ENCODE results near the gene AOAH. TPM values are rescaled to one million over a fixed set of nuclear protein-coding genes. Genes with fewer than 3 reads are reported as not detected.
"Not testable (repeated sequence)": the region's sequence is repeated elsewhere in the genome, so short reads cannot be mapped to it uniquely, and the experiment has no call there.

AOAH gene
- total RNA-seq, 1 experiment from 2014 or later, result 4.8 TPM

- no peak for DNase-seq (ENCODE audit: low read depth)
- in situ Hi-C loops (cut with HindIII; ENCODE audit: low pct_unique_long_range_greater_than_20kb, low sequenced_read_pairs), result no loop called here
Observed at GRCh38 chr7:36711256-36711655, 13.0 kb downstream of the AOAH start.

GRCh38 chr7:36710186-36710791 lies 14.0 kb downstream of the AOAH start:
- DNase-seq (ENCODE audit: low read depth), result no peak
- in situ Hi-C loops (cut with HindIII; ENCODE audit: low pct_unique_long_range_greater_than_20kb, low sequenced_read_pairs), result no loop called here

DNA sequence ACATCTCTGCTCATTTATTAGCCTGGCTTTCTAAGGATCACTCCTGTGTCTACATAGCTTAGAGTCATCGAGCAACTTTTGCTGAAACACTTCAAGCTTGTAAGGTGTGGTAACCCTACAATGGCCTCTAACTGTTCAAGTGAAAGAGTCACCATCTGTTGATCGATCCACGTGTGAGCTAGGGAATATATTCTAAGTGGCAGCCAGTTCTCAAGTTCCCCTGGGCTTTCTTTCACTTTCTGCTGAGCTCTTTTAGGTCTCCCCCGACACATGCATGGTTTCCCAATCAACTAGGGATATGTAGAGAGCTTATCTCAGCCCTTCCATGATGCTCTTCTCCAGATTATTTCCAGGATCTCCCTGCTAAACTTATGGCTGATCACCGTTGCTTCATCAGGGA lies 15.5 kb downstream of the AOAH start:
- no peak for DNase-seq (ENCODE audit: low read depth)
- in situ Hi-C loops (cut with HindIII; ENCODE audit: low pct_unique_long_range_greater_than_20kb, low sequenced_read_pairs), result no loop called here

DNA sequence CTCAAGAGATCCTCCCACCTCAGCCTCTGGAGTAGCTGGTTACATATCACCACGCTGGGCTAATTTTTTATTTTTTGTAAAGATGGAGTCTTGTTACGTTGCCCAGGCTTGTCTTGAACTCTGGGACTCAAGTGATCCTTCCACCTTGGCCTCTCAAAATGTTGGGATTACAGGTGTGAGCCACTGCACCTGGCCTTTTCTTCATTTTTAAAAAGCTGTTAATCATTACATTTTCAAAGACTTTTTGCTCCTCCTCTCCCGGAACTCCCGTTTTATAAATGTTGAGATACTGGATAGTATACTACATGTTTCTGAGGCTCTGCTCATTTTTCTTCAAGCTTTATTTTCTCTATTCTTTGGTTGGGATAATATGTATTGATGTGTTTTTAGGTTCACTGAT lies 16.4 kb downstream of the AOAH start:
- in situ Hi-C loops (cut with HindIII; ENCODE audit: low pct_unique_long_range_greater_than_20kb, low sequenced_read_pairs), result no loop called here
- DNase-seq (ENCODE audit: low read depth), result no peak

DNA sequence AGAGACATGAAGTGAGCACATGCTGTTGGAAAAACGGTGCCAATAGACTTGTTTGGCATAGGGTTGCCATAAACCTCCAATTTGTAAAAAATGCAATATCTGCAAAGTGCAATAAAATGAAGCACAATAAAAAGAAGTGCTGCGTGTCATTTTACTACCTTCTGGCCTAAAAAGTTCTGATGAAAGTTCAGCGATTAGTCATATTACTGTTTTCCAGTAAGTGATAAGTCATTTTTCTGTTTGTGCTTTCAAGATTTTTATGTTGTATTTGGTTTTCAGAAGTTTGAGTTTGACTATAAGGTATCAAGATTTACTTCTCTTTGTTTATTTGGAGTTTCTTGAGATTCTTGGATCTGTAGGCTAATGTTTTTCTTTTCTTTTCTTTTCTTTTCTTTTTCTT lies 16.8 kb downstream of the AOAH start:
- in situ Hi-C loops (cut with HindIII; ENCODE audit: low pct_unique_long_range_greater_than_20kb, low sequenced_read_pairs), result no loop called here
- no peak for DNase-seq (ENCODE audit: low read depth)

- in situ Hi-C loops (cut with HindIII; ENCODE audit: low pct_unique_long_range_greater_than_20kb, low sequenced_read_pairs); DNase-seq (ENCODE audit: low read depth): not testable (repeated sequence)
Observed at GRCh38 chr7:36703860-36704259, 20.4 kb downstream of the AOAH start.

DNA sequence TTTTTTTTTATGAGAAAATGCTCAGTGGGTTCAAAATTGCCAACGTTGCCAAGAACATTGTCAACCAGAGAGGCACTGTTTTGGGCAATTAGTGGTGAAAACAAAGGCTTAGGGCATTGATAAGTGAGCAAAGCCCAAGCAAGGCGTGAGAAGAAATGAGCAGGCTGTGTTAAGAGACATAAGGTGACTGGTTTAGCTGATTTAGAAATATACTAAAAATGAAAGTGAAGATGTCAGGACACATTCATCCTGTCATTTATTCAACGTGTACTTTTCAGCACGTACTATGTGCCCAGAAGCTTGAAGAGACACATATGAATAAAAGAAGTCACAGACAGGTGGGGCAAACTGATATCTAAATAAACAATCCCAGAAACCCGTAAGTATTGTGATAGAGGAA lies 31.8 kb downstream of the AOAH start:
- no peak for DNase-seq (ENCODE audit: low read depth)
- in situ Hi-C loops (cut with HindIII; ENCODE audit: low pct_unique_long_range_greater_than_20kb, low sequenced_read_pairs), result no loop called here

GRCh38 chr7:36691983-36692382 lies 32.3 kb downstream of the AOAH start:
- DNase-seq (ENCODE audit: low read depth), result no peak
- in situ Hi-C loops (cut with HindIII; ENCODE audit: low pct_unique_long_range_greater_than_20kb, low sequenced_read_pairs), result no loop called here

DNA sequence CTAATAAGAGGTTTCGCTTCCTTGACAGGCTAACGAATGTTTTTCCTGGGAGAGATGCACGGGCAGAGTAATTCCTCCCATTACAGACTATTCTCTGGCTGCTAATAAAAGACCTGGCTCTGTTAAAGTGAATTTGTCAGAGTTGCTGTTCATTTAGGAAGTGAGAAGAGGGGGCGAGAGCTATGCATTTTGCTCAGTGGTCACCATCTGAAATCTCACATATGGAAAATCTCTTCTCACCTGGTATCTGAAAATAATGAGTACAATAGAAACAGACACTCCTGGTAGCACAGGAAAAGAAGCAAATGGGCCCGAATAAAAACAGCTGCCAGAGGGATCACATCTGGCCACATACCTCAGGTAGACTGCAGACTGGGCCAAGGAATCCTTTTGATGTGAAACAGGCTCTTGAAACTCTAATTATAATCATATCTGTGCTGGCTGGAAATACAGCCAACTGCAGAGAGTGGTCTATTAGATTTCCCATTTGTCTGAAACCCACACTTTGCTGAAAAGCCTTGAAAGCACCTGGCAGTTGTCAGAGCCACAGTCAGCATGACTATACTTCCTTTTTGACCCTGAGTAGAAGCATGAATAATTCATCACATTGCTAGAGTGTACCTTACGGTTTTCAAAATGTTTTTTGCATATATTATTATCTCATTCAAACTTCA lies 33.6 kb downstream of the AOAH start:
- in situ Hi-C loops (cut with HindIII; ENCODE audit: low pct_unique_long_range_greater_than_20kb, low sequenced_read_pairs), result no loop called here
- no peak for DNase-seq (ENCODE audit: low read depth)

DNA sequence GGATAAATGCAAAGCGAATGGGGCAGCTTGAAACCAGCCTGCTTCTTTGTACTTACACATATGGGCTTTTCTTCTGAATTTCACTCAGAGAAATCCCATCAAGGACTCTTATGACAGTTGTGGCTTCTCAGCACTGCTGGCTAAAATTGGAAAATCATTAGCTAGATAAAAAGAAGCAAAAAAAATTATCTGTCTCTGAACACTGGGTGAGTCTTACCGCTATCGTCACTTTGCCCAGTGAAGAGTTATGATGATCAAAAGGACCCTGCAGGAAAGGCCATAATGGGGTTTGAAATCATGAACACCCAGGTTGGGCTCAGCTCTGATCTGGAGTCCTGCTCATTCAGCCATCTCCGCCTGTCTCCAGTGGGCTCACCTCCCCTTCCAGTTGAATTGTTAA lies 34.3 kb downstream of the AOAH start:
- DNase-seq (ENCODE audit: low read depth), result no peak
- in situ Hi-C loops (cut with HindIII; ENCODE audit: low pct_unique_long_range_greater_than_20kb, low sequenced_read_pairs), result no loop called here

GRCh38 chr7:36686499-36686898 lies 37.8 kb downstream of the AOAH start:
- DNase-seq (ENCODE audit: low read depth), result peak; percentile 25
- in situ Hi-C loops (cut with HindIII; ENCODE audit: low pct_unique_long_range_greater_than_20kb, low sequenced_read_pairs), result no loop called here

GRCh38 chr7:36684954-36685353 lies 39.3 kb downstream of the AOAH start:
- no peak for DNase-seq (ENCODE audit: low read depth)
- in situ Hi-C loops (cut with HindIII; ENCODE audit: low pct_unique_long_range_greater_than_20kb, low sequenced_read_pairs), result no loop called here

DNA sequence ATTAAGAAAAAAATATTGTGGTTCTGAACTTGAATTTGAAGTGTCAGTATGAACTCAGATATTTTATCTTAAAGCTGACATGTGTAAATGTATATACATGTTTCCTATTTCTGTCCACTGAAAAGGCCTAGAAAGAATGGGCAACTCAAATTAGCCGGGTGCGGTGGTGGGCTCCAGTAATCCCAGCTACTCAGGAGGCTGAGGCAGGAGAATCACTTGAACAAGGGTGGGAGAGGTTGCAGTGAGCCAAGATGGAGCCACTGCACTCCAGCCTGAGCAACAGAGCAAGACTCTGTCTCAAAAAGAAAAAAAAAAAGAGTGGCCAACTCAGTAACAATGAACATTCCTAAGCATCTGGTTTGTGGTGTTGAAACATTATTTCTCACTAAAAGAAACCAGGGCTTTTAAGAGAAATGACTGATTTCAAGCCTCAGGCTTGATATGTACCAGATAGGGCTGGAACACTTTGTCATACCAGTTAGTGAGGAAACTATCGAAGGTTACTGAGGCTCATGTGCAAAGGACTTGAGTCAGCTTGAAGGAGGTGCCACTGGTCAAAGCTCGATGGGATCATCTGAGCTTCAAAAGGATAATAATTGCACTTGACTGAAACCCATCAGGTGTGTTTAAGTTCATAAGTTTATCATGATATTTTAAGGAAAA lies 40.5 kb downstream of the AOAH start:
- no peak for DNase-seq (ENCODE audit: low read depth)
- in situ Hi-C loops (cut with HindIII; ENCODE audit: low pct_unique_long_range_greater_than_20kb, low sequenced_read_pairs), result no loop called here

GRCh38 chr7:36683111-36683510 lies 41.2 kb downstream of the AOAH start:
- in situ Hi-C loops (cut with HindIII; ENCODE audit: low pct_unique_long_range_greater_than_20kb, low sequenced_read_pairs), result no loop called here
- DNase-seq (ENCODE audit: low read depth), result no peak

- no peak for DNase-seq (ENCODE audit: low read depth)
- in situ Hi-C loops (cut with HindIII; ENCODE audit: low pct_unique_long_range_greater_than_20kb, low sequenced_read_pairs), result no loop called here
Observed at GRCh38 chr7:36682102-36682501, 42.2 kb downstream of the AOAH start.

DNA sequence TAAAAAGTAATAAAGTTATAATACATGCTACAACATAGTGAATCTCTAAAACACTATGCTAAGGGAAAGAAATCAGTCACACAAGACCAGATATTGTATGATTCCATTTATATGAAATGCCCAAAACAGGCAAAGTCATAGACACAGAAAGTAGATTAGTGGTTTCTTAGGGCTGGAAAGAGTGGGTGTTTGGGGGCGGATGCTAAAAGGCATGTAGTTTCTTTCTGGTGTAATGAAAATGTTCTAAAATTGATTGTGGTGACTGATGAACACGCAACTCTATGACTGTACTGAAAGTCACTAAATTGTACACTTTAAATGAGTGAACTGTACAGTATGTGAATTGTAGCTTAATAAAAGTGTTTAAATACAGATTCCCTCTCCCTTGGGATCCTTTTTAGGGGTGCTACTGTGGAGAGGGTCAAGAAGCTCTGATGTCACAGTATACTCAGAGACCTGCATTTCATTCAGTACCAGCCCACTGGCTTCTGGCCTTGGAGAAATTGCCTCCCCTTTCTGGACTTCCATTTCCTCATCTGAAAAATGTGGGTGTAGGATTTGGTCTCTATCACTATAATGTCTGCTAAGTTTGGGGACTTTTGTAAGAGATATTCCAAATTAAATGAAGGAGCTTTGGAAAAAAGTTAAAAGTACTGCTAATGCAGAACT lies 46.4 kb downstream of the AOAH start:
- no peak for DNase-seq (ENCODE audit: low read depth)
- in situ Hi-C loops (cut with HindIII; ENCODE audit: low pct_unique_long_range_greater_than_20kb, low sequenced_read_pairs), result no loop called here

- no peak for DNase-seq (ENCODE audit: low read depth)
- in situ Hi-C loops (cut with HindIII; ENCODE audit: low pct_unique_long_range_greater_than_20kb, low sequenced_read_pairs), result no loop called here
Observed at GRCh38 chr7:36673703-36674102, 50.6 kb downstream of the AOAH start.

- in situ Hi-C loops (cut with HindIII; ENCODE audit: low pct_unique_long_range_greater_than_20kb, low sequenced_read_pairs), result no loop called here
- DNase-seq (ENCODE audit: low read depth), result no peak
Observed at GRCh38 chr7:36671432-36671829, 52.9 kb downstream of the AOAH start.
